Stimulated activated CD4-positive, alpha-beta T cell treated with anti-CD3 and anti-CD28 coated beads, TNF-alpha, amount 100 ng/mL, for 24 hours (primary cell): ENCODE measurements around the gene TMEM178A.
"Not testable (repeated sequence)": the region's sequence is repeated elsewhere in the genome, so short reads cannot be mapped to it uniquely, and the experiment has no call there.

Experiments
- DNase-seq, 3 experiments: peaks; one replicate each; pipeline ENCODE4 v3.0.0-alpha.2; 2020; ENCODE audit warnings: low read depth in 3 of 3

Gene TMEM178A

DNA sequence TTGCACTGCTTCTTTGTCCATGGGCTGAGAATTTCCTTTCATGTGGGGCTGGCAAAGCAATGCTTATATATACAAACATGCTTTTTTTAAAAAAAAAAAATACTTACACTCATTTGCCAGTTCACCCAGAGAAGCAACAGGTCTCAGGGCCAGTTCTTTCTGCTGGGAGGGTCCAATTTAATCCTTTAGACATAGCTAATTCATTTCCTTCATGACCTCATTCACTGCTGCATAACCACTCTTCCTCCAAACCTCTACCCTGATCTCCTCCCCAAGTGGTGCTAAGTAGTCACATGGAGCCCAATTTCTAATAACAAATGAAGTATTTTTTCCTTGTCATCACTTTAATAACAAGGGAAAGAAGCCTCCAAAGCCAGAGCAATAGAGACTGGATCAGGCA lies 17.1 kb upstream of the TMEM178A start:
- no peak for DNase-seq

DNA sequence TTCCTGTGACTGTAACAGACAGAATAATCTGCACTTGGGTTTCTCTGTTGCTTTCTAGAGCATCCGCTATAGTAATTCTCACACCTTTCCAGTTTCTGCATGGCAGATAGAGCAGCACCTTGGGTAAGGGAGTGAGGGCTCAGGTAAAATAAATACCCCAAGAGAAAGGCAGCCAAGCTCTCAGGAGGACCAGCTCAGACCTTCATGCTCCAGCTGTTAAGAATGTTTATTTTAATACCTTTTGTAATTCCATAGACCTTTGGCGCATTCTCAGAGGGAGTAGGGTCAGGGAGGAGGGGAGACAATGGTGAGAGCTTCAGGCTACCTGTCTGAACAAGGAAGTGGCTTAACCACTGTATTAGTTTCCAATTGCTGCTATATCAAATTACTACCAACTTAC lies 16.2 kb upstream of the TMEM178A start:
- DNase-seq = no peak

DNA sequence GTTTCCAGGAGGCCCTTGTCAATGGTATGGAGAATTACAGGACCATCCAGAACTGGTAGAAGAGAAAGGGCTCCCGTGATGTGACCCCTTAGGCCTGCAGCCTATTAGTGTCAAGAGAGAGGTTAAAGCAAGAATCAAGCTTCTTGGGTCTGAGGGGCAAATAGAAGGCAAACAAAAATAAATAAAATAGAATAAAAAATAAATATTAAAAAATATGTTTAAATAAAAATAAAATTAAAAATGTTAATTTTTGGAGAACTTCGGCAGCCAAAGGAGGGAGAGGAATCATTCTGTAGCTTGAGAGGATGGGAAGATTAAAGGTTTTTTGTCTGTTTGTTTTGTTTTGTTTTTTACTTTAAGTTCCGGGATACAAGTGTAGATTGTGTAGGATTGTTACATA lies 15.2 kb upstream of the TMEM178A start:
- DNase-seq = no peak

DNA sequence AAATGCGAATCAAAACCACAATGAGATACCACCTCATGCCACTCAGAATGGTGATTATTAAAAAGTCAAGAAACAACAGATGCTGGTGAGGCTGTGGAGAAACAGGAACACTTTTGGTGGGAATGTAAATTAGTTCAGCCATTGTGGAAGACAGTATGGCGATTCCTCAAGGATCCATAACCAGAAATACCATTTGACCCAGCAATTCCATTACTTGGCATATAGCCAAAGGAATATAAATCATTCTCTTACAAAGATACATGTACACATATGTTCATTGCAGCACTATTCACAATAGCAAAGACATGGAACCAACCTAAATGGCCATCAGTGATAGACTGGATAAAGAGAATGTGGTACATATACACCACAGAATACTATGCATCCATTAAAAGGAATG lies 9.5 kb upstream of the TMEM178A start:
- DNase-seq = not testable (repeated sequence)

DNA sequence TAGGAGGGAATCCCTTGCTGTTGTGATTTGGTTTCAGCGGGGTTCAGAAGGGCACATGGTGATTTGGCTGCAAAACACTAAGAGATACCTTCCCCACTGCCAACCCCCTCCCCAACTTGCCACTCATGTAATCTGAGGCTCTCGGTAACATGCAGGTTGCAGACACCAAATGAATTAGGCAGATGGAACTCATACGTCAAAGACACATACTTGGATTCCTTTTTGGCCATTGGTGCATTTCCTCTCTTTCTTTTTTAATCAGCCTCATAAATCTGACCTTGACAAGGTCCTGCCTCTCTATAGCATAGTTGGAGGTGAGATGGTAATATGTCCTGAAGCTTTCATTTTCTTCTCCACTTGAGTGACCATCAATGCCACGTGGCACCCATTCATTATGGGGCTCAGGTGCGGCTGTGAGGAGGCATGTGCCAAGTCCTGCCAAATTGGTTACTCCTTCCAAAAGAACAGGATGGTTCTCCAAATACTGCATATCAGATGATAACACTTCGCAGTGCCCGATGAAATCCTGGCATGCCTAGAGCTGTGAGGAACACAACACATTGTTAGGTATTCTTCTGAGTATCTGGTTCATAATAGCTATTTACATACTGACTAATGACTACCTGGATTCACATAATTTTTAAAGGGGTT lies 8.3 kb upstream of the TMEM178A start:
- DNase-seq = no peak

- no peak for DNase-seq
Measured at GRCh38 chr2:39658371-39658770, 7.3 kb upstream of the TMEM178A start.

DNA sequence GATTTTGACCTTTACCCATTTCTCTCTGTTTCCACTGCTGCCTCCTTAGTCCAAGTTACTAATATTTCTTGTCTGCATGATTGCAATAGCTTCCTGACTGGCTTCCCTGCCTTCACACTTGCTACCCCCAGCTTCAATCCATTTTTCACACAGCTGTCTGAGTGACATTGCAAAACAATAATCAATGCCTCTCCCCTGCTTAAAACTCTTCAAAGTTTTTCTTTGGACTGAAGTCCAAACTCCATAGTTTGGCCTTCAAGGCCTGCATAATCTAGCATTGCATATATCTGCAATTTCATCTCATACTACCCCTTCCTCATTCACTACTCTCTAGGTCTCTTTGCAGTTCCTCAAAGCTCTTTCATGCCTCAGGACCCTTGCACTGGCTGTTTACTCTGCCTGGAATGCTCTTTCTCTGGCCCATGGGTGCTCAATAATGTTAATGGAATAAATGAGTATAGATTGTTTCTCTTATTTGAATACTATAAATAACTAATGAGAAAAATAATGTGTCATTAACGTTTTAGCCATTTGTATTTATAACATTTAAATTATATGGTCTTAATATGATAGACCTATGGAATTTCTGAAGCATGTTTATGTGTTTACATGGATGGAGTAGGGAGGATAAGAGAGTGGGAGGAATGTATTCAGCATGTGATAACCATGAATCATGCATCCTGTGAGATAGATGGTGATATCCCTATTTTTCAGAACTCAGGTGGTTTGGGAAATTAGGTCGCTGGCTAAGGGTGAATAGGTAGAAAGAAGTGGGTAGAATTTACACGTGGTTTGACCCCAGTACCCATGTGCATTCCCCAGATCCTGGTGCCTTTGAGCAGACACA lies 5.7 kb upstream of the TMEM178A start:
- DNase-seq = no peak

DNA sequence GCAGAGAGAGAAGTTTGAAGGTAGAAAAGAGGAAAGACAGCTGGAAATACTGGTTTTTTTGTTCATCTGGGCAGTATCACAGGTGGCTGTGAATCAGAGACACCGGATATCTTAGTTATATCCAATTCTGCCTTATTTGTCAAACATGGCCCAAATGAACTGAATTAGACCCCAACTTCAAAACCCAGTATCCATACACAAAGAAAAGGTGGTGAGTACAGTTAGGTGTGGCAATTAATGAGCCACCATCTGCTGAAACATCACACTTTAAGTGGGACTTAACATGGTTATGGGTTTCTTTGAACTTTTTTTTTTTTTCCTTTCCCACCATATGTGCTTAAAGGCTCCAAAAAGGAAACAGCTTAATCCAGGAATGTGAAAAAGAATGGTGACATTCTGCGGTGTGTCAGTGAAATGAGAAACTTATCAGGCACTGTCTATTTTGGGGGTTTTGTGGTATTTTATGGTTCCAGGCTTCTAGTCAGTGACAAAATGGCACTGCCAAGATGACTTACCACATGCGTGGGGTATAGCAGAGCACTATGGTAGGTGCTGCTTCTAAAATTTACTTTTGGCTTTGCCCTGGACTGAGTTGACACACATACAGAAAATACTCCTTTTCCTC lies 5.0 kb upstream of the TMEM178A start:
- no peak for DNase-seq

DNA sequence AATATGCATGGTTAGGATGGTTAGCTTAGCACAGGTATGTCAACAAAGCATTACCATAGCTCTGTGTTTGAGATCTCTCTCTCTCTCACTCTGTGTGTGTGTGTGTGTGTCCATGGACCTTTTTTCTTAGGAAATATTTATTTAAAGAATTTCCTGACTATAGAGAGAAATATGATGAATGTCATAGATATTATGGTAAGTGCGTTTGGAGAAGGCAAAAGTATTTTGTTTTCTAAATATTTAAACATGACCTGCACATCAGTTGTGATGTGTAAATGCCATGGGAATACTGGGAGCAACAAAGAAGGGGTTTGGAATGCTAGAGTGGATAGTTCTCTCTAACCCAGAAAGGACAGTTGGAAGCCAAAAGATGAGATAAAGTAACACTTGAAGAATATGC lies 3.9 kb upstream of the TMEM178A start:
- DNase-seq = no peak

DNA sequence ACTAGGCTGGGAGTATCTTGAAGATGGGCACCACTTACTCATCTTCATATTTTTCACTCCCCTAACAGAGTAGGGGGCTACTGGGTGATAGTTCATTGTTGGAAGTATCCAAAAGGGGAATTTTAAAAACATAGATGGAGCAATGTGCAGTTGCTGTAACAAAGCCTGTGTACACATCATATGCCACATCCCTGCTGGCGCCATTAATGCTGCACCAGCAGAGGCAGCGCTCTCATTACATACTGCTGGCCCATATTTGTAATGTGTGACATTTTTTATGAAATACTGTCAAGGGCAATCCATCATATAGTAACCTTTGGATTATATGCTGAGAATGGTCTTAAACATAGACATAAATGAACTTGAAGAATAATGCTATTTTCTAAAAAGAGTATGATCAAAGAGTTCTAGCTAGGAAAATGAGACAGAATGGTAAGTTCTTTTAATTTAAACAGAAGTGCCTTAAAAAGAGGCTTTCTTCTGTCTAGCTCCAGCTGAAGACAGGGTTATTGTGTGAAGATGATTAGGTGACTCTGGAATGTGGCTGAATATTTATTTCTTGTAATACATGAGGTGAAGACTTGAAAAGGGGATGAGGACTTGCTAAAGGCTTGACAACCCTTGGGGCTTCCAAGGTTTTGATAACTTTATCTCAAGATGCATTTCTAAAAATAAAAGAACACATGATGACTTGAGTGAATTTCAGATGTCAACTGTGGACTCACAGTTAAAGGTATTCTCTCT lies 2.4 kb upstream of the TMEM178A start:
- no peak for DNase-seq

GRCh38 chr2:39664232-39664887 lies 1.4 kb upstream of the TMEM178A start:
- no peak for DNase-seq

DNA sequence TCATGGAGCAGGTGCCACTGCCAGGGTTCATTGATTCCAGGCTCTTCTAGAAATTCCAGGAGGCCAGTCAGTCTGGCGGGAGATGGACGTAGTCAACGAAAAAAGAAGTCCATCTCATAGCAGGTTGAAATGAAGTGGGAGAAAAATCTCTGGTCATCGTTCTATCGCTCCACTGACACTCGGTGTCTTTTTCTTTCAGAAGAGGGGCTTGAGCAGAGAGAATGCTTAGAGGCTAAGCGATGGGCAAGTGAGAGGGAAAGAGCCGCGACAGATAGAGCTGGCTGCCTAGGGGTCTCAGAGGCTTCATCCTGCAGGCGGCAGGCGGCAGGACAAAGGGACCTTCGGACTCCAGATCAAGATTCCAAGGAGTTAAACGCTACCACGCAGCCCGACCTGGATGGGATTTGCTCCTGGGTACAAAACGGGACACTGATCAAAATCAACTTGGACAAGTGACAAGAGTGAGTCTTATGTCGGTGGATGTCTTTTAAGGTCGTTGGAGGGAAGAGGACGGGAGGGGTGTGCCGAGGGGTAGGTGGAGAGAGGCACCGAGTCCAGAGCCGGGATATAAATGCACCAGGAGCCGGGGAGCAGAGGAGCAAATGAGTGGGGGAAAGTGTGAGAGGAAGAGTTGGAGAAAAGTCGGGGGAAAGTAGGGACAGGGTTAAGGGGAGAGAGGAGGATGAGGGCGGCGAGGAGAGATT lies 677 bp upstream of the TMEM178A start:
- DNase-seq = no peak

DNA sequence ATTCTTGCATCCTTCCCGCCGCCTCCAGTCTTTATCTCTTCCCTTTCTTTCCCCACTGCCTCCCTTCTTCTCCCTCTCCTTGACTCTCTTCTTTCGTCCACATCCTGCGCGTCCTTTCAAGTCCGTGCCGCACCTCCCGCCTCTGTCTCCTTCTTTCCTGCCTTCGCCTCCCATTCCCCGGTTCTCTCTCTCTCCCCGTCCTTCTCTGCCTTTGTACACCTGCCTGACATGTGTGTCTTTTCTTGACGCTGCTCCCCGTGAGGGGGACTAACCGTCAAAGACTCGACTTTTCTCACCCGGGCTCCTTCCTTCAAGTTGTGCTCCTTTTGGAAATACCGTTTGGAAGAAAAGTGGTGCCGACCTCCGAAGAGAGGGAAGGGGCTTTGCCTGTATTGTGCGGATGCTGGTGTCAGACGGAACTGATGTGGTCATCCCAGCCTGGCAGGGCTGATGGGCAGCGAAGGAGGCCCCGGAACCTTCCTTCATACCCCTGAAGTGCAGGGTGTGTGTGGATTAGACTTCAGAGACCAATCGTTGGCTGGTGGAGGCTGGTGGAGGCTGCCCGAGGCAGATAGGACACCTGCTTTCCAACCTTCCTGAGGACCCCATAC lies 879 bp downstream of the TMEM178A start:
- DNase-seq = no peak

GRCh38 chr2:39667104-39667885 lies 1.6 kb downstream of the TMEM178A start:
- DNase-seq = no peak

DNA sequence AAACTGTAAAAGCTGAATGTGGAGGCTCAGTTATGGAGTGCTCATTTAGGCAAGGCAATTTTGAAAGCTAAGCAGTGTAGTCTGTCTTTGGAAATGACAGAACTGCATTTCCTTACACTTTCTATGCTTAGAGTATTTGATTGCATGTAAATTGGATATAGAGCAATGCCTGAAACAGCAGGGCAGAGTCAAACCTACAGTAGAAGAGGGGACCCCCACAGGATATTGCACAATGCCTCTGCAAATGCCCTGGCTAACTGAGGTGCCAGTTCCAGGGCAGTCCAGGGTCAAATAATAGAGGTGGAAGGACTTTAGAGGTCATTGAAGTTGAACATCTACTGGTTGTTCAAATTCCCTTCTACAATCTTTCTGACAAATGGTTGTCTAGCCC lies 2.2 kb downstream of the TMEM178A start:
- no peak for DNase-seq

- DNase-seq = no peak
Measured at GRCh38 chr2:39668576-39669080, 2.9 kb downstream of the TMEM178A start.

GRCh38 chr2:39671604-39672003 lies 5.9 kb downstream of the TMEM178A start:
- no peak for DNase-seq

DNA sequence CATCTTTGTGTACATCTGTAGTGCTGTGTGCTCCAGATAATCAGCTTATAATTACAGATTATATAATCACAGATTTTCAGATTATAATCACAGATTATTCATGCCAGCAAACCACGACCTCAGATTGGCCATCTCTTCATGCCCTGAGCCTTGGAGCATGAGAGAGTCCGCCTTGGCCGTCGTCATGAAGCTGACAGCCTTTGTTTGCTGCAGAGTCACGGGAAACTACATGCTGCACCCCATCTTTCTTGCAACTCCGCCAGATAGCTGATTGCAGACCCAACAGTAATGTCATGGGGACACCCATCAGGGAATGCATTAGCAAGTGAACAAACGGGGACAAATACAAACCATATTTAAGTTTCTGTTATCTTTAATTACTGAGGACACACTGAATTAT lies 7.3 kb downstream of the TMEM178A start:
- DNase-seq = no peak

- DNase-seq = no peak
Measured at GRCh38 chr2:39676342-39676741, 10.6 kb downstream of the TMEM178A start.

DNA sequence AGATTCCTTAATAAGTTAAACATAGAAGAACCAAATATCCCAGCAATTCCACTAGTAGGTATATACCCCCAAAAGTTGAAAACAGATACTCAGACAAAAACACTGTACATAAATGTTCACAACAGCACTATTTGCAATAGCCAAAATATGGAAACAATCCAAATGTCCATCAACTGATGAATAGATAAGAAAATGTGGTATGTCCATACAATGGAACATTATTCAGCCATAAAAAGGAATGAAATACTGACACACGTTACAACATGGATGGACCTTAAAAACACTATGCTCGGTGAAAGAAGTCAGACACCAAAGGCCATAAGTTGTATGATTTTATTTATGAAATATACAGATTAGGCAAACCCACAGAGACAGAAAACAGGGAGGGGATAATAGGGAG lies 12.5 kb downstream of the TMEM178A start:
- DNase-seq = no peak
